ENCODE data around the gene SH3BP1.
"Not testable (repeated sequence)": the region's sequence is repeated elsewhere in the genome, so short reads cannot be mapped to it uniquely, and the experiment has no call there.

The SH3BP1 gene

DNA sequence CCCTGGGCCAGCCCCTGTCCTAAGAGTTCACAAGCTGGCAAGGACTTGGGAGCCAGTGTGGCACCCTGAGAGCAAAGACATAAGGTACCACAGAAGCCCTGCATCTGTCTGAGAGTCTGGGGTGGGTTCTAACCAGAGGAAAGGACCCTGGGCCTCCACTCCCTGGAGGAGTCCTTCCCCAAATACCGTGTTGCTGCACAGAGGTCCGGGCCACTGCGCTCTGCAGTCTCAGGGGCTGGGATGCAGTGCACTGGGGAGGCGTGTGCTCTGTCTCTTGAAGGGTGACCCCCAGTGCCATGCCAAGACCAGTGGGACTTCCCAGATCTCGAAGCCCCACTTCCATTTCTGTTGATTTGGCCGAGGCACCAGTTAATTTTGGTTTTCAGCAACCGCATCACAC lies 4.3 kb upstream of the SH3BP1 start:
- no peak for DNase-seq

DNA sequence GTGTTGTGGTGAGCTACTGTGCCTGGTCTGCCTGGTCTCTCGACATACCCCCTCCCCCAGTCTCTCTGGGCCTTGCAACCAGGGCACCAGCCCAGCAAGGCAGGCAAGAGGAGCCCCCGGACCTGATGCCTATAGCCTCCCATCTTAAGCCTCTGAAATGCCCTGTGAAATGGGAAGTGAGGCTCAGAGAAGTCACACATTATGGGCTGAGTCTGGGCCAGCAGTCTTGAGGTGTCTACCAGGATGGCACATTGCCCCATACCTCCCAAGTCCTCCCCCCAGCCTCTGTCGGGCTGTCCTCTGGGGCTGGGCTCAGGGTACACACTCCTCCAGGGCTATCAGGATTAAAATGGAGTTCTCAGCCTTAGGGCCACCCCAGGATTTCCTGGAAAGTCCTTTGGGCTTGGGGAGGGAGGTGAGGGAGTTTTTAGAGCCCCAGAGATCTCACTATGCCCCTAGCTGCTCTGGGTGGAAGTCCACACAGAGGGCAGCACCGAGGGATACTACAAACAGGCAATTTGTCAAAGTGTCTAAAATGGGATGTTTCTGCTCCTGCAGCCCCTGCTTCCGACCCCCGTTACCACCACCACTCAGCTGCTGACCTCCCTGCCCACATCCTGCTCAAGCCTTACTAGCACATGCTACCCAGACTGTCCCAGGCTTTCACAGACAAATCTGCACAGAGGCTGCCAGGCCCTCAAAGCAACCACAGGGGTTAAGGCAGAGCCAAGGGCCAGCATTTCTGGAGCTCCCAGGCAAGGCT lies 3.1 kb upstream of the SH3BP1 start:
- DNase-seq: peak; percentile 70

DNA sequence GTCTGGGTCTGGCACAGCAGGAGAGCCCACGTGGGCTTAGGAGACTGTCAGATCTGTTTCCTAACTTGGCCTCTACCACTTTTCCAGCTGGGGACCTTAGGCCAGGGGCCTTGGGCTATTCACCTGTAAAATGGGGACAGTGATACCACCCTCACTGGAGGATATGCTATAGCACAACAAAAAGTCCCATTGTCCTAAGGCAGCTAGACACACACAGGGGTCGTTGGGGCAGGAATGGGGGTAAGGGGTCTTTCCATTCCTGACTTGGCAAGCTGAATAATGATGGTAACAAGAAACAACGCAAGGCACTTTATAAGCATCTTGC lies 2.6 kb upstream of the SH3BP1 start:
- DNase-seq: no peak

DNA sequence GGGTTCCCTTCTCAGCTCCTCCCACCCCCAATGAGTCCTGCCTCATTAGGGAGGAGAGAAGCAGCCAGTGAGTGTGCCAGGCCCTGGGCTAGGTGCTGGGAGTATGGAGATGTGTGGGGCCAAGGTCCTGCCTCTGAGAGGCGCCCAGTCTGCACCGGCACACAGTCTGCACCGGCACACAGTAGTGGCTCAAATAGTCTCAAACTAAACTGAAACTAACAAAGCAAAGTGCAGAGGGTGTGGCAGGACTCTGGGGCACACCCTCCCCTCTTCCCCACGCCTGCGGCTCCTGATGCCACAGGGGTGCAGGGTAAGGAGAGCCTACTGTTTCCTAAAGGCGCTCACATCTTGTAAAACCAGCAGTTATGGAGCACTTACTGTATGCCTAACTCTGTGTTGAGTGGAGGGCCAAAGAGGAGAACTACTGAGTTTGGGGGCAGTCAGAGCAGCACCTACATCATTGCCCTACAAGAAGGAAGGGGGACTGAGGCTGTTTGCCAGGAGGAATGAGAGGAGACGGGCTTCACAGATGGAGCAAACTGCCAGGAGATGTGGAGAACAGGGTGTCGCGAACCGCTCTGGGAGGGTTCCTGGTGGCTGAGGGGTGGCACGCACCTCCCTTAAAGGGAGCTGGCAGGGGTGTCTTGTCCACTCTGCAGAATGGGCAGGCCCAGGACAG lies 939 bp upstream of the SH3BP1 start:
- no peak for DNase-seq

DNA sequence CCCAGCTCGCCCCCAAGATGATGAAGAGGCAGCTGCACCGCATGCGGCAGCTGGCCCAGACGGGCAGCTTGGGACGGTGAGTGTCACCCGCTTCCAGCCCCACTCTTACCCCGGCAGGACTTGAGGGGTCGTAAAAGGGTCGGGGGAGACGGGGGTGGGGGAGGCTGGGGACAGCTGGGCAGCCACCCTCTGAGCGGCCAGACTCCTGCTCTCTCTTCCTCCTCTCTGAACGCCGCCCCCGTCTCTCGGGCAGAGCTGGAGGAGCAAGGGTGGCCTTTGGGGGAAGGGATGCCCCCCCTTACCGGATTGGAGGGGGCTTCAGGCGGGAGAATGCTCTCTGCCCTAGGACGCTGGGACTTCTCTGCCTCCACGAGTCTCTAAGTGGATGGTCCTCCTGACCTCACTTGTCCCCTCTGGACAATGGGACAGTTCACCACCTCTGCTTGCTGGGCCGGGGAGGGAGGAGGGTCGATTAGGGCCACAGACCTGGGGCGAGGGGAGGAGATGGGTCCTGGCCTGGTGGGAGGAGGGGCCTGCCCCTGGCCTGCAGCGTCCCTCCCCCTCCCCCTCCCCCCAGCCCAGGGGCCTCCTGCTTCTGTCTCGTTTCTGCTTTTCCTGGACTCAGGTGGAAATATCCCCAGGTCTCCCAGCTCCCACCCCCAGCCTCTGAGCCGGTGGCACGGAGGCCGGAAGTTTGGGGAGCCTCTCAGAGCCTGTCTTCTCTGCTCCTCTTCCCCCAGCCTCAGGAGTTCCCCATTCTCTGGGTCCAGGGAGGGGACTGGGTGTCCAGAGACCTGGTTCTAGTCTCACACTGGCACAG lies 512 bp downstream of the SH3BP1 start:
- peak; percentile 31 for DNase-seq

DNA sequence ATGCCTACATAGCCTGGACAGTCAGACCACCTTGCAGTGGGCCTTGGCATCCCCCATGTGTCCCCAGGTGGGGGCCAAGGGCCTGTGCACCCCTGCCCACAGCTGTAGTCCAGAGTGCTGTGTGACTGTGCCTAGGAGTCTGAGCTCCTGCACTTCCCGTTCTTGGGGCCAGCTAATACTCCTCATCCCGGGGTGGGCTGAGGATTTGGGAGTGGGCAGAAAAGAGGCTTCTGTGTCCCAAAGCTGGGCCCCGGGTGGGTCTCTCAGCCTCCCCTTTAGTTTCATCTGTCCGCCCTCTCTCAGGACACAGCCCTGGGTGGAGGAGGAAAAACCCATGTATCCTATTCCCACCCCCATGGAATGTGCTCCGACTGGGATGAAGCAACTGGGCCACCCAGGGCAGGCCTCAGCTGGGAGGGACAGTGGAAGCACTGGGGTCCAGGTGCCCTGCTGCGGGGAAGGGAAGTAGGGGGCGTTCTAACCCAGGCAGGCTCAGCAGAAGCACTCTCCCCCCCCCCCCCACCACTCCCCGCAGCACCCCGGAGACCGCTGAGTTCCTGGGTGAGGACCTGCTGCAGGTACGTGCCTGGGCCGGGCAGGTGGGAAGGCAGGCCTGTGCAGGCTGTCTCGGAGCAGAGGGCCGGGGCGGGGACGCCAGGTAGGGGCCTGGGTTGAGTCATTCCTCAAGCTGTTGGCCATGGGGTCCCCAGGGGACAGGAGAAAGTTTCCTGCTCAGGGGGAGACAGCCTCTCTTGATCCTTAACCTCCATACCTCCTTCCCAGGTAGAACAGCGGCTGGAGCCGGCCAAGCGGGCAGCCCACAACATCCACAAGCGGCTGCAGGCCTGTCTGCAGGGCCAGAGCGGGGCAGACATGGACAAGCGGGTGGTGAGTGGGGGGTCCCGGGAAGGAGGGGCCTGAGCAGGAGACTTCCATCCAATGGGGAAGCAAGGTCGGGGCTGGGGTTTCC lies 1.4 kb downstream of the SH3BP1 start:
- DNase-seq: no peak

DNA sequence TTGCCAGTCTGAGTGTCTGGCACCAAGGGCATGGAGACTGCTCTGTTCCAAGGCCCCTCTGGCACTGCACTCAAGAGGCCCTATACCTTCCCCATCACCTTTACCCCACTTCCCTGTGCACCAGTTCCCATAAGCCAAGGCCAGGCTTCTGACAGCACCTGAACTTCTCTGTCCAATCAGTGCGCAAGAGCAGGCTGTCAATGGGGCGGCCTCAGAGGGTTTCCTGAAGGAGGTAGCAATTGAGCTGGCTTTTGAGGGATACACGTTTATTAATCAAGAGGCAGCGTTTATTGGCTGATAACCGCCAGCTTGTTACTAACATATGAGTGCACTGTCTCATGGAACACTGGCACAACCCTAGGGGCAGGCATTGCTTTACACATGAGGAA lies 2.1 kb downstream of the SH3BP1 start:
- no peak for DNase-seq

DNA sequence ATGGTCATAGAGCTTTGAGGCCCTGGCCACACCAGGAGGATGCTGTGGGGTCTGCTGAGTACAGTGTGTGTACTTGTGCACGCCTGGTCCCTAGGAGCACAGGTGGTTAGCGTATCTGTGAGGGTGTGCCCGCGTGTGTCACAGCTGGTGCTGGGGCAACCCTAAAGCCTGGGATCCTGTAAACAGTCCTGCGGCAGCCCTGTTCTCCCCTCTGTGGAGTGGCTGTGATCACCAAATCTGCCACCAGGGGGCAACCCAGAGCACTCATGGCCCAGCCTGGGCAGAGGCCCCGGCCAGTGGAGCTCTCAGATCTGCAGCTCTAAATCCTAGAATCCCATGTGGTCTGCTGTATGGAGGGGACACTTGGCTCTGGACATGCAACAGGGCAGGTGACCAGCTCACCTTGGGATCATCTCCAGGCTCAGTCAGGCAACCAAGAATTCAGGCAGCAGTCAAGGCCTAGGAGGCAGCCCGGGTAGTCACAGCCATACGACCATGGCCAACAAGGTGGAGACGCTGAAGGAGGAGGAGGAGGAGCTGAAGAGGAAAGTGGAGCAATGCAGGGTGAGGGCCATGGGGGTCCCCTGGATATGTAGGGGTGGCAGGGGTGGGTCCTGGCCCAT lies 3.9 kb downstream of the SH3BP1 start:
- DNase-seq: peak; percentile 65

DNA sequence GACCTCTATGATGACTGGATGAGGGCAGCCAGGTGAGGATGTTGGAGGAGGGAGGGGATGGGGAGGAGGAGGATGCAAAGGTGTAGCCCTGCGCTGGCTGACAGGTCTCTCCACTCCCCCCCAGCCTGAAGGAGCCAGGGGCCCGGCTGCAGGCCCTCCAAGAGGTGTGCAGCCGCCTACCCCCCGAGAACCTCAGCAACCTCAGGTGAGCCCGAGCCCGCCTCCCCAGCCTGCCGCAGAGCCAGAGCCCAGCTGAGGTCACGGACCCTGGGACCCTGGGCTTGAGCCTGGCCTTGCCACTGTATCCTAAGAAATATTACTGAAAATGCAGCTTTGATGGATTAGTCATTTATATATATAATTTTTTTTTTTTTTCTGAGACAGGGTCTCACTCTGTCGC lies 7.8 kb downstream of the SH3BP1 start:
- DNase-seq: no peak

DNA sequence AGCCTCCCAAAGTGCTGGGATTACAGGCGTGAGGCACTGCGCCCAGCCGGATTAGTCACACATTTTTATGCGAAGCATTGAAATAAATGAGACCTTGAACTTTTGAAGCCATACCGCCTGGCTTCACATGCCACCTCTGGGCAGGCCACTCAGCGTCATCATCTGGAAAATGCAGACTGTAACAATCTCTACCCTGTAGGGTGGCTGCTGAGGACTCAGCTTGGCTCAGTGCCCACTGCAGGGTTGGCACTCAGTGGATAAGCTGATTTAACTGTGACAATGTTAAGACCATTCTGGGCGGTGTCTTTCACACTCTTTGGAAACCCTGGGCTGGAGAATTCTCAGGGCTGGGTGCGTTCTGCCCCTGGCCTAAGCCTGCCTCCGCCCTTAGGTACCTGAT lies 8.5 kb downstream of the SH3BP1 start:
- no peak for DNase-seq

DNA sequence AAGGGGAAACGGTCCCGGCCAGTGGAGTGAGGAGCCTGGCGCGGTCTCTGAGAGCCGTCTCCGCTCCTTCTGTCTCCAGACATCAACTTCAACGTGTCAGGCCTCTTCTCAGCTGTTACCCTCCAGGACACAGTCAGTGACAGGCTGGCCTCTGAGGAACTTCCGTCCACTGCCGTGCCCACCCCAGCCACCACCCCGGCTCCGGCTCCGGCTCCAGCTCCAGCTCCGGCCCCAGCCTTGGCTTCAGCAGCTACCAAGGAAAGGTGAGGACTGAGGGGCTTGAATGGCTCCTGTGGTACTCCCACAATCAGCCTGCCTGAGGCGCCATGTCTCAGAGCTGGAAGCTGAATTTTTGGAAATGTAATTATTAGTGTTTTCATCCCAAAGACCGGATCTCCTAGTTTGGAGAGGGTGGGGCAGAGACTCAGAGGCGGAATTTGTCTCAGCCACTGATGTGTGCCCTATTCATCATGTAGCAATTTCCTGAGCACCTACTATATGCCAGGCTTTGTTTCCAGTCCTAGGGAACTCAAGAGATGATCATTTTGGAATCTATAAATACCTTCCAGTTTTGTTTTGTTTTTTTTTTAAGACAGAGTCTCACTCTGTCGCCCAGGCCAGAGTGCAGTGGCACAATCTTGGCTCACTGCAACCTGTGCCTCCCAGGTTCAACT lies 11.1 kb downstream of the SH3BP1 start:
- no peak for DNase-seq

DNA sequence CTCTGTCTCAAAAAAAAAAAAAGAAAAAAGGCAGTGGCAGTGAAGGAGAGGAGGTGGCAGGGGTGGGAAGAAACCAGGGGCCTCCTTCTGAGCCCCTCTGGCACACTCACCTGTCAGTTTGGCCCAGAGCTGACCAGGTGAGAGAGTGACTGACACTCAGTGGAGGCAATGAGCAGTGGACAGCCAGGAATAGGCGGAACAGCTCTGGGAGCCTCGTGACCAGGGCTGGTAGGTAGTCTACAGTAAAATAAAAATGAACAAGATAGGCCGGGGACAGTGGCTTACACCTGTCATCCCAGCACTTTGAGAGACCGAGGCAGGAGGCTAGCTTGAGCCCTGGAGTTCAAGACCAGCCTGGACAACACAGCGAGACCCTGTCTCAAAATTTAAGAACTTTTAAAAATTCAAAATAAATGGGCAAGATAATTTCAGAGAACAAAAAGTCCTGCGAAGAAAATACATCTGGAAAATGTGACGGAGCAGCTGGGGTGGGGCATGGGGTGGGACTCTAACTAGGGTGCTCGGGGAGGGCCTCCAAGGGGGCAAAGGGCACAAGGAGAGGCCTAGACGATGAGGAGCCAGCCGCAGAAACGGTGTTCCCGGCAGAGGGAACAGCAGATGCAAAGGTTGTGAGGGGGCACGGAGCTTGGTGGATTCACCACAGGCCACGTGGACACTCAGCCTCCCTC lies 15.2 kb downstream of the SH3BP1 start:
- no peak for DNase-seq

DNA sequence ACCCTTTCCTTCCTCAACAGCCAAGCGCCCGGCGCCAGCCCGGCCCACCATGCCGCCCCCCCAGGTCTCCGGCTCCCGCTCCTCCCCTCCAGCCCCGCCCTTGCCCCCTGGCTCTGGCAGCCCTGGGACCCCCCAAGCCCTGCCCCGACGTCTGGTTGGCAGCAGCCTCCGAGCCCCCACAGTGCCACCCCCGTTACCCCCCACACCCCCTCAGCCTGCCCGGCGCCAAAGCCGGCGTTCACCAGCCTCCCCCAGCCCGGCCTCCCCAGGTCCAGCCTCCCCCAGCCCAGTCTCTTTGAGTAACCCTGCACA lies 15.7 kb downstream of the SH3BP1 start:
- DNase-seq: no peak

DNA sequence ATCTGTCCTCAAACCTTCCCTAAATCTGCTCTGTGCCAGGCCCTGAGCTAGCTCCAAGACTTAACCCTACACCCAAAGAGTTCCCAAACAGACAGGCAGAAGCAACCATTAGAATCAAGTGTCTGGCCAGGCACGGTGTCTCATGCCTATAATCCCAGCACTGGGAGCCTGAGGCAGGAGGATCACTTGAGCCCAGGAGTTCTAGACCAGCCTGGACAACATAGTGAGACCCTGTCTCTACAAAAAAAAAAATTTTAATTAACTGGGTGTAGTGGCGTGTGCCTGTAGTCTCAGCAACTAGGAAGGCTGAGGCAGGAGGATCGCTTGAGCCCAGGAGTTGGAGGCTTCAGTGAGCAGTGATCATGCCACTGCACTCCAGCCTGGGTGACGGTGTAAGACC lies 17.1 kb downstream of the SH3BP1 start:
- DNase-seq: not testable (repeated sequence)

DNA sequence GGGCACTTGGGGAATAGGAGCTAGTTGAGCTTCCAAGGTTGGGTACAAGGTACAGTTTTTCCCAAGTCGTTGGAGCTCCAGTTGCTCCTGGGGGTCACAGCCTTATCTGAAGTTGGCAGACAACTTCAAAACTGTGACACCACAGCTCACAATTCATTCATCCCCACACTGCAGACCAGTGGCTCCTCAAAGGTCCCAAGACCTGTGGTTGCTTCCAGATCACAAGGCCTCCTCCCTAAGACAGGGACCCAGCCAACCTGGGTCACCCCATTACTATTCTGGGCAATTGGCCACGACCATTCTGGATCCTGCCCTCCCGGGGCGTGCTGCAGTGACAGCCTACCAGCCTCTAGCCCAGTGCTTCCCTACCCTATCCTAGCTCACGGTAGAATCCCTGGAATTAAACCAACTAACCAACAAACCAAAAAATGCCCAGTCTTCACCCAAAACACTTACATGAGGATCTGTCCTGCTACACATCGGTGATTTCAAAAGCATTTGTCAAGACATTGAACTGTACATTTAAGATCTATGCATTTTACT lies 18.2 kb downstream of the SH3BP1 start:
- peak; percentile 44 for DNase-seq

DNA sequence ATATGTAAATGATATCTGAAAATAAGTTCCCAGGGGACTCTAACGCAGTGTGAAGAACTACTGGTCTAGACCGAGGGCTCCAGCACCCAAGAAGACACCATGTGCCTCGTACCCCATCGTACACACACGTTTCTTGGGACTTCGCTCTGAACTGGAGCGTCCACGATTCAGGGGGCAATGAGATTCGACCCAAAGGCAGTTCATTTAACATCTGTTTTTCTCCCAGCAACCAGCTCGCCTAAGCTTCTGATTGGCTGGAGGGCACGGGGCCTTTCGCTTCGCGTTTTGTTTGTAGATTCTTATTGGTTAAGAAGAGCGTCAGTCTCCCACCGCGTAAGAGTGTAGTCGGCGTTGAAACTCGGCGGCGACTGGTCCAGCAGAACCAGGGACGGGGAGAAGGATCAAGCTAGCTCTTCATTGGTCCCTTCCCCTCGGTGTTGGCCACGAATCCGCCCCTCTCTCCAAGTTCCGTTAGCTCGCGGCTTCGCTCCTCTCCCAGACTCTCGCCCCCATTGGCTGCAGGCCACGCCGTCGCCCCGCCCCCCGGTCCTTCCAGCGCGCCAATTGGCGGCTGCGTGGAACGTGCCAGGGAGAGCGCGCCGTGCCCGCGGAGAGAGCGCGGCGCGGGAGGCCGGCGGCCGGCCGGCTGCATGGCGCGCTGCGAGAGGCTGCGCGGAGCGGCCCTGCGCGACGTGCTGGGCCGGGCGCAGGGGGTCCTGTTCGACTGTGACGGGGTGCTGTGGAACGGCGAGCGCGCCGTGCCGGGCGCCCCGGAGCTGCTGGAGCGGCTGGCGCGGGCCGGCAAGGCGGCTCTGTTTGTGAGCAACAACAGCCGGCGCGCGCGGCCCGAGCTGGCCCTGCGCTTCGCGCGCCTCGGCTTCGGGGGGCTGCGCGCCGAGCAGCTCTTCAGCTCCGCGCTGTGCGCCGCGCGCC lies 18.9 kb downstream of the SH3BP1 start, which contains the start of gene PDXP:
Gene PDXP (plus strand): TSS at position 591 of the 933 bp plus-strand sequence. CDS start 60 bp downstream, at position 651.
- DNase-seq: peak; percentile 100

DNA sequence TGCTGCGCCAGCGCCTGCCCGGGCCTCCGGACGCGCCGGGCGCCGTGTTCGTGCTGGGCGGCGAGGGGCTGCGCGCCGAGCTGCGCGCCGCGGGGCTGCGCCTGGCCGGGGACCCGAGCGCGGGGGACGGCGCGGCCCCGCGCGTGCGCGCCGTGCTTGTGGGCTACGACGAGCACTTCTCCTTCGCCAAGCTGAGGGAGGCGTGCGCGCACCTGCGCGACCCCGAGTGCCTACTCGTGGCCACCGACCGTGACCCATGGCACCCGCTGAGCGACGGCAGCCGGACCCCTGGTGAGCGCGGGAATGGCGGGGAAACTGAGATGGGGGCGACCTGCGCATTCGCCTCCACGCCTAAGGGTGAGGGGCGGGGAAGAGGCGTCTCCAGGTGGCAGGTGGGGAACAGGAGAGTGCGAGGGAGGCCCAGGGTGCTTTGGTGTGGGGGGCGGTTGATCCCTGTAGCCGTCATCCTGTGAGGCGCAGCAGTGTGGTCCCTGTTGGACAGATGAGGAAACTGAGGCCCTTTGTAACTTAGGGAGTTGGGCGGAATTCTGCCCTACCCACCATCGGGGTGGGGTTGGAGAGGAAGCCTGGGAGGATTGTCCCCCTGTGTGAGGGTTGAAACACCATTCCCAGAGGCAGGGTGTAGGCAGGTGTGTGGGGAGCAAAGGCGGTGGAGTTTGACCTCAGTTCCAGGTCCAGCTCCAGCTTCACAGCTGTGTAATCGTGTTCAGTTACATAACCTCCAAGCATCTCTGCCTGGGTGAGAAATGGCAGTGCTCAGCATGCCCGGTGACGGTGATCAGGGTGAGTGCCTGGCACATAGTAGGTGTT lies 19.8 kb downstream of the SH3BP1 start:
- peak; percentile 22 for DNase-seq

DNA sequence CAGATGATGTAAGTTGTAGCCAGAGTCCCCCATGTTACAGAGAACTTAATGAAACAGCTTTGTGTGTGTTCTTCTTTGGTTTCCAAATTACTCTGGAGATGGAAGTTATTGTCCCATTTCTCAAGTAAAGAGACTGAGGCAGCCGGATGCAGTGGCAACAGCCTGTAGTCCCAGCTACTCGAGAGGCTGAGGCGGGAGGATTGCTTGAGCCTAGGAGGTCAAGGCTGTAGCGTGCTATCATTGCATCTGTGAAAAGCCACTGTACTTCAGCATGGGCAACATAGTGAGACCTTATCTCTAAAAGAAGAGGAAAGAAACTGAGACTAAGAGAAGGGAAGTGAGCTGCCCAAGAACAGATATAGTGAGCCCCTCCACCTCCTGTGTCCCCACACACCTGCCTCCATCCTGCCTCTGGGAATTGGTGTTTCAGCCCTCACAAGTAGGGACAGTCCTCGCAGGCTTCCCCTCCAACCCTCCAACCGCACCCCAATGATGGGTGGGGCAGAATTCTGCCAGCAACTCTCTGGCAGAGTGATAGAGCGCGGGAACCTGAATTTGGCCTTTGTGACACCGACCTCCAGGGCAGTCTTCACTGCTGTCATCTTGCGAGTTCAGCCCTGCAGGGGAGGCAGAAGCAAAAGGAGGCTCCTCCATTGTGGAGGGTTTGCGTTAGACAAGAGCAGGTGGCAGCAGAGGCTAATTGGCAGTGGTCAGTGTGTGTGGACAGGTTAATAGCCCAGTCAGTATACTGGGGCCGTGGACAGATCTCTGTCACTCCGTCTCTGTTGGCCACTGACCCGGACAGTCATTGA lies 20.6 kb downstream of the SH3BP1 start:
- no peak for DNase-seq

All from MV-4-11 (cell line).